GM20431 (cell line): ENCODE results near the gene ADGRL1.
"Not testable (repeated sequence)": the region's sequence is repeated elsewhere in the genome, so short reads cannot be mapped to it uniquely, and the experiment has no call there.

Experiments used
- in situ Hi-C: fragments of 300-500 bp; cut with MseI, MboI; formaldehyde crosslinking; loops from one replicate; pipeline ENCODE4 v1.15.0; 2020; ENCODE audit warnings: low sequenced_read_pairs; ENCODE audit not compliant: unreplicated experiment

Gene ADGRL1

GRCh38 chr19:14197288-14197687 is 8.7 kb downstream of the ADGRL1 start:
- in situ Hi-C loops, result loop anchor here (10.0 kb wide), 1 partner anchor 148 kb away; no protein-coding TSS in a partner anchor

- in situ Hi-C loops, result loop anchor here (10.0 kb wide), 1 partner anchor 149 kb away; no protein-coding TSS in a partner anchor
Observed at GRCh38 chr19:14196105-14196504, 9.9 kb downstream of the ADGRL1 start.

- in situ Hi-C loops, result loop anchor here (10.0 kb wide), 1 partner anchor 150 kb away; no protein-coding TSS in a partner anchor
Observed at GRCh38 chr19:14195216-14195615, 10.8 kb downstream of the ADGRL1 start.

- in situ Hi-C loops, result no loop called here
Observed at GRCh38 chr19:14189415-14189814, 16.6 kb downstream of the ADGRL1 start.

- in situ Hi-C loops, result not testable (repeated sequence)
Observed at GRCh38 chr19:14188086-14188485, 17.9 kb downstream of the ADGRL1 start.

GRCh38 chr19:14187561-14187960 is 18.4 kb downstream of the ADGRL1 start:
- in situ Hi-C loops, result no loop called here

- in situ Hi-C loops, result not testable (repeated sequence)
Observed at GRCh38 chr19:14186684-14187083, 19.3 kb downstream of the ADGRL1 start.

- in situ Hi-C loops, result not testable (repeated sequence)
Observed at GRCh38 chr19:14185691-14186090, 20.3 kb downstream of the ADGRL1 start.

- in situ Hi-C loops, result no loop called here
Observed at GRCh38 chr19:14185158-14185557, 20.8 kb downstream of the ADGRL1 start.

GRCh38 chr19:14183741-14184350 is 22.1 kb downstream of the ADGRL1 start:
- in situ Hi-C loops, result no loop called here

GRCh38 chr19:14182476-14182875 is 23.5 kb downstream of the ADGRL1 start:
- in situ Hi-C loops, result no loop called here

GRCh38 chr19:14181906-14182305 is 24.1 kb downstream of the ADGRL1 start:
- in situ Hi-C loops, result no loop called here

- in situ Hi-C loops, result not testable (repeated sequence)
Observed at GRCh38 chr19:14181199-14181598, 24.8 kb downstream of the ADGRL1 start.

- in situ Hi-C loops, result no loop called here
Observed at GRCh38 chr19:14177496-14178074, 28.4 kb downstream of the ADGRL1 start.

GRCh38 chr19:14175351-14175792 is 30.6 kb downstream of the ADGRL1 start:
- in situ Hi-C loops, result no loop called here

GRCh38 chr19:14174883-14175282 is 31.1 kb downstream of the ADGRL1 start:
- in situ Hi-C loops, result no loop called here

- in situ Hi-C loops, result no loop called here
Observed at GRCh38 chr19:14168993-14169392, 37.0 kb downstream of the ADGRL1 start.

- in situ Hi-C loops, result no loop called here
Observed at GRCh38 chr19:14168259-14168972, 37.6 kb downstream of the ADGRL1 start.

- in situ Hi-C loops, result no loop called here
Observed at GRCh38 chr19:14167576-14168138, 38.3 kb downstream of the ADGRL1 start.

GRCh38 chr19:14166999-14167575 is 38.9 kb downstream of the ADGRL1 start:
- in situ Hi-C loops, result no loop called here
